Neural progenitor cell (in vitro differentiated cells): Measurements from ENCODE around the gene UBAP2. TPM values are rescaled to one million over a fixed set of nuclear protein-coding genes. Genes with fewer than 3 reads are reported as not detected.

Source experiments
- DNase-seq: peaks from one replicate; pipeline ENCODE4 v3.0.0-alpha.2; 2016; ENCODE audit warnings: low spot score
- H2AFZ ChIP-seq: fragments of 200-600 bp; sonication (generic); replicated peaks from 2 replicates; pipeline ENCODE4 v1.6.1; 2016; ENCODE audit warnings: antibody characterized with exemption
- H3F3A ChIP-seq: fragments of 200-600 bp; sonication (generic); 2 replicates; pipeline ENCODE4 v1.6.1; 2016; ENCODE audit warnings: antibody characterized with exemption, low read depth
- H3K27ac ChIP-seq: fragments of 200-600 bp; sonication (generic); 2 replicates; pipeline ENCODE4 v1.5.1; 2016; ENCODE audit warnings: mild to moderate bottlenecking
- H3K27me3 ChIP-seq: fragments of 200-600 bp; sonication (generic); 2 replicates; pipeline ENCODE4 v1.6.1; 2016; ENCODE audit warnings: mild to moderate bottlenecking, moderate library complexity
- H3K36me3 ChIP-seq: fragments of 200-600 bp; sonication (generic); 2 replicates; pipeline ENCODE4 v1.5.1; 2016
- H3K4me1 ChIP-seq: fragments of 200-600 bp; sonication (generic); 2 replicates; pipeline ENCODE4 v1.6.1; 2016; ENCODE audit warnings: mixed run types
- H3K4me2 ChIP-seq: fragments of 200-600 bp; sonication (generic); 2 replicates; pipeline ENCODE4 v1.6.1; 2016
- H3K4me3 ChIP-seq: fragments of 200-600 bp; sonication (generic); 2 replicates; pipeline ENCODE4 v1.5.1; 2016
- H3K79me2 ChIP-seq: fragments of 200-600 bp; sonication (generic); 2 replicates; pipeline ENCODE4 v1.6.1; 2016; ENCODE audit warnings: low read depth
- H3K9ac ChIP-seq: fragments of 200-600 bp; sonication (generic); 2 replicates; pipeline ENCODE4 v1.6.1; 2016
- H3K9me3 ChIP-seq: fragments of 200-600 bp; sonication (generic); 2 replicates; pipeline ENCODE4 v1.5.1; 2016; ENCODE audit warnings: low read depth
- H4K20me1 ChIP-seq: fragments of 200-600 bp; sonication (generic); 2 replicates; pipeline ENCODE4 v1.6.1; 2016; ENCODE audit warnings: low read depth
- H3K27ac Mint-ChIP-seq: 3 replicates; pipeline ENCODE4 v1.8.0; 2021; ENCODE audit warnings: mixed read lengths
- H3K27me3 Mint-ChIP-seq: 2 replicates; pipeline ENCODE4 v1.8.0; 2022; ENCODE audit warnings: low read depth, mild to moderate bottlenecking, inconsistent platforms, moderate library complexity, mixed read lengths; ENCODE audit not compliant: insufficient read depth
- H3K36me3 Mint-ChIP-seq: 3 replicates; pipeline ENCODE4 v1.8.0; 2021; ENCODE audit warnings: mixed read lengths
- H3K4me1 Mint-ChIP-seq: 3 replicates; pipeline ENCODE4 v1.8.0; 2021; ENCODE audit warnings: mixed read lengths
- H3K4me3 Mint-ChIP-seq: 3 replicates; pipeline ENCODE4 v1.8.0; 2021; ENCODE audit warnings: mild to moderate bottlenecking, moderate library complexity, mixed read lengths
- H3K9me3 Mint-ChIP-seq: 3 replicates; pipeline ENCODE4 v1.8.0; 2020; ENCODE audit warnings: mixed read lengths
- CTCF ChIP-seq: fragments of 200-600 bp; sonication (generic); IDR thresholded peaks from 2 replicates; pipeline ENCODE4 v1.5.1; 2017; ENCODE audit warnings: antibody characterized with exemption, mild to moderate bottlenecking
- EZH2 ChIP-seq: fragments of 200-600 bp; sonication (generic); IDR thresholded peaks from 2 replicates; pipeline ENCODE4 v1.6.1; 2017; ENCODE audit warnings: antibody characterized with exemption, mild to moderate bottlenecking, moderate library complexity
- EZH2phosphoT487 ChIP-seq: fragments of 200-600 bp; sonication (generic); IDR thresholded peaks from 2 replicates; pipeline ENCODE4 v1.6.1; 2017; ENCODE audit warnings: antibody characterized with exemption
- total RNA-seq: library from RNA; depleted of rRNA; stranded (reverse); fragments of >200 nt; gene quantifications from 2 replicates; pipeline ENCODE4 v1.2.3, GENCODE V29; 2015; ENCODE audit warnings: low replicate concordance

Gene UBAP2
- total RNA-seq, 1 donor from 2014 or later: 24.3 TPM

- no peaks in the 10 kb centered on the region for H3K9me3 ChIP-seq
- Mint-ChIP-seq H3K4me1 (no peaks in the 10 kb centered on the region), H3K36me3 (peaks cover 35% of the 10 kb centered on the region), H3K27ac (no peak overlapping the region), H3K27me3 (no peaks in the 10 kb centered on the region), H3K9me3 (no peaks in the 10 kb centered on the region), H3K4me3 (no peak overlapping the region)
- no peaks in the 10 kb centered on the region for H4K20me1 ChIP-seq
- no peaks in the 10 kb centered on the region for H3K27me3 ChIP-seq
- no peak overlapping the region for H3K27ac ChIP-seq
- no peaks in the 10 kb centered on the region for H3F3A ChIP-seq
- no peak overlapping the region for H3K4me3 ChIP-seq
- DNase-seq: no peak
- H2AFZ ChIP-seq: no peak overlapping the region
- H3K4me2 ChIP-seq: no peak overlapping the region
- peaks cover 11% of the 10 kb centered on the region for H3K36me3 ChIP-seq
- no peak overlapping the region for H3K9ac ChIP-seq
- no peaks in the 10 kb centered on the region for H3K79me2 ChIP-seq
- H3K4me1 ChIP-seq: no peaks in the 10 kb centered on the region
- TF ChIP-seq CTCF (no peak), EZH2 (no peak), EZH2phosphoT487 (no peak)
Observed at GRCh38 chr9:33952066-33952465, 96.6 kb downstream of the UBAP2 start.

DNA sequence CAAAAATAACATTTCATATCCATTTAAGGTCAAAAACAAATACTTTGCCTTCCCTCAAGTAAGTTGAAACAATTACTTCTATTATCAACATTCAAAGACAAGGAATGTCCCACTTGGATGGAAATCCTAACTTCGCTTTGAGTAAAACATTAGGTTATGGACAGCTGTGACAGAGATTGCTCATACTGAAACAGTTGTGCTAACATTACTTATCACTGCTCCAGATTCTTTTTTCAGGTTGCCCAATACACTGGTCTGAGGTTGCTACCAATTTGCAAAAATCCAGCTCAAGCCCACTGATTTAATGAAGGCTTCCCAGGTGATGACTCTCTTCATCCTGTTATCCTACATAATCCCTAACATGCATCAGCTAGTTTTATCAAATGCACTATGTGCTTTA, 98.3 kb downstream of the UBAP2 start:
- H3K27ac ChIP-seq: no peak overlapping the region
- no peak overlapping the region for H2AFZ ChIP-seq
- H3K9me3 Mint-ChIP-seq: no peaks in the 10 kb centered on the region
- no peaks in the 10 kb centered on the region for H3F3A ChIP-seq
- H3K4me1 Mint-ChIP-seq: no peaks in the 10 kb centered on the region
- H3K27ac Mint-ChIP-seq: no peak overlapping the region
- no peaks in the 10 kb centered on the region for H3K4me1 ChIP-seq
- no peaks in the 10 kb centered on the region for H3K79me2 ChIP-seq
- no peaks in the 10 kb centered on the region for H4K20me1 ChIP-seq
- H3K36me3 ChIP-seq: peaks cover 6% of the 10 kb centered on the region
- no peaks in the 10 kb centered on the region for H3K9me3 ChIP-seq
- H3K27me3 Mint-ChIP-seq: no peaks in the 10 kb centered on the region
- no peaks in the 10 kb centered on the region for H3K27me3 ChIP-seq
- no peak overlapping the region for H3K4me2 ChIP-seq
- H3K9ac ChIP-seq: no peak overlapping the region
- no peak overlapping the region for H3K4me3 Mint-ChIP-seq
- TF ChIP-seq EZH2phosphoT487: no peak
- TF ChIP-seq CTCF: no peak
- TF ChIP-seq EZH2: no peak
- no peak overlapping the region for H3K4me3 ChIP-seq
- no peak for DNase-seq
- peaks cover 36% of the 10 kb centered on the region for H3K36me3 Mint-ChIP-seq

GRCh38 chr9:33946779-33947535, 101.7 kb downstream of the UBAP2 start:
- no peak overlapping the region for H2AFZ ChIP-seq
- H3K36me3 ChIP-seq: no peaks in the 10 kb centered on the region
- TF ChIP-seq CTCF: no peak
- TF ChIP-seq EZH2phosphoT487: no peak
- TF ChIP-seq EZH2: no peak
- peaks cover 39% of the 10 kb centered on the region for H3K36me3 Mint-ChIP-seq
- H3K4me1 Mint-ChIP-seq: no peaks in the 10 kb centered on the region
- no peak overlapping the region for H3K9ac ChIP-seq
- no peak overlapping the region for H3K27ac Mint-ChIP-seq
- no peaks in the 10 kb centered on the region for H3K4me1 ChIP-seq
- H3K79me2 ChIP-seq: no peaks in the 10 kb centered on the region
- H3K27me3 ChIP-seq: no peaks in the 10 kb centered on the region
- no peak overlapping the region for H3K4me3 ChIP-seq
- H3K9me3 Mint-ChIP-seq: no peaks in the 10 kb centered on the region
- no peaks in the 10 kb centered on the region for H3F3A ChIP-seq
- H3K4me2 ChIP-seq: no peak overlapping the region
- no peak overlapping the region for H3K27ac ChIP-seq
- H3K4me3 Mint-ChIP-seq: no peak overlapping the region
- H3K9me3 ChIP-seq: no peaks in the 10 kb centered on the region
- no peaks in the 10 kb centered on the region for H4K20me1 ChIP-seq
- H3K27me3 Mint-ChIP-seq: peaks cover 2% of the 10 kb centered on the region
- no peak for DNase-seq
